AG09319 (cell line): ENCODE results near the gene SGSM1.

Experiments used
- DNase-seq: peaks from one replicate; pipeline ENCODE4 v3.0.0-alpha.2; 2010; ENCODE audit warnings: low read depth; ENCODE audit errors: extremely low read depth
- TF ChIP-seq, protein P1 (sequence below): IDR thresholded peaks from 2 replicates; pipeline ENCODE4 v1.5.1; 2011; ENCODE audit warnings: low read depth, mild to moderate bottlenecking, inconsistent platforms, low read length, moderate library complexity

The SGSM1 gene

DNA sequence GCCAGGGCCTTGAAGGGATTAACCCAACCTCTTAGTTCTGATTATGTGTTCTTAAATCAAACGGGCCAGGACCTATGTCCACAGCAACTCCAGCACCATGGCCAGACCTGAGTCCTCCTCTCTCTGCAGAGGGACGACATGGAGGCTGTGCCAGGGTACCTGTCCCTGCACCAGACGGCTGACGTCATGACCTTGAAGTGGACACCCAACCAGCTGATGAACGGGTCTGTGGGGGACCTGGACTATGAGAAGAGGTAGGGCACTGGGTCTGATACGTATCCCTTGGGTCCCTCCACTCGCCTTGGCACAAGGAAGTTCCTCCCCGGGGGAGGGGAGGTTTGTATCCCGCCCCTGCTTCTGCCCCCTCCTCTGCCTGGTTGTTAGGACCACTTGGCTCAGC lies 53.6 kb downstream of the SGSM1 start:
- no peak for DNase-seq
- TF ChIP-seq, protein P1, sequence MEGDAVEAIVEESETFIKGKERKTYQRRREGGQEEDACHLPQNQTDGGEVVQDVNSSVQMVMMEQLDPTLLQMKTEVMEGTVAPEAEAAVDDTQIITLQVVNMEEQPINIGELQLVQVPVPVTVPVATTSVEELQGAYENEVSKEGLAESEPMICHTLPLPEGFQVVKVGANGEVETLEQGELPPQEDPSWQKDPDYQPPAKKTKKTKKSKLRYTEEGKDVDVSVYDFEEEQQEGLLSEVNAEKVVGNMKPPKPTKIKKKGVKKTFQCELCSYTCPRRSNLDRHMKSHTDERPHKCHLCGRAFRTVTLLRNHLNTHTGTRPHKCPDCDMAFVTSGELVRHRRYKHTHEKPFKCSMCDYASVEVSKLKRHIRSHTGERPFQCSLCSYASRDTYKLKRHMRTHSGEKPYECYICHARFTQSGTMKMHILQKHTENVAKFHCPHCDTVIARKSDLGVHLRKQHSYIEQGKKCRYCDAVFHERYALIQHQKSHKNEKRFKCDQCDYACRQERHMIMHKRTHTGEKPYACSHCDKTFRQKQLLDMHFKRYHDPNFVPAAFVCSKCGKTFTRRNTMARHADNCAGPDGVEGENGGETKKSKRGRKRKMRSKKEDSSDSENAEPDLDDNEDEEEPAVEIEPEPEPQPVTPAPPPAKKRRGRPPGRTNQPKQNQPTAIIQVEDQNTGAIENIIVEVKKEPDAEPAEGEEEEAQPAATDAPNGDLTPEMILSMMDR: no peak

DNA sequence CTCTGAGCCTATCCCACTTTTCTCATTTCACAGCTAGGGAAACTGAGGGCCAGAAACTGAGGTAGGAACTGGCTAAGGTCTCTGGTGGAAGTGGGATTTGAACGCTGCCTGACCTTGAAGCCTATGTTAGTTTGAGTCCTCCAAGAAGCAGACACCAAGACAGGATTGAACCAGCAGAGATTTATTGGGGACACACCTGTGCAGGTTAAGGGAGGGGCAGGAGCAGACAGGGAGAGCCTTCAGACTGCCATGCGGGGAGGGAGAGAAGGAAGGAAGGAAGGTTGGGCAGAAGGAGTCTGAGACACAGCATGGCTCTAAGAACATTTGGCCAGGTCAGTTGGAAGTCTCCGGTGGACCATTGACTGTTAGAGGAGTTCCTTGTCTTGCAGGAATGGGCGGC lies 59.5 kb downstream of the SGSM1 start:
- DNase-seq: no peak
- TF ChIP-seq, protein P1: no peak

DNA sequence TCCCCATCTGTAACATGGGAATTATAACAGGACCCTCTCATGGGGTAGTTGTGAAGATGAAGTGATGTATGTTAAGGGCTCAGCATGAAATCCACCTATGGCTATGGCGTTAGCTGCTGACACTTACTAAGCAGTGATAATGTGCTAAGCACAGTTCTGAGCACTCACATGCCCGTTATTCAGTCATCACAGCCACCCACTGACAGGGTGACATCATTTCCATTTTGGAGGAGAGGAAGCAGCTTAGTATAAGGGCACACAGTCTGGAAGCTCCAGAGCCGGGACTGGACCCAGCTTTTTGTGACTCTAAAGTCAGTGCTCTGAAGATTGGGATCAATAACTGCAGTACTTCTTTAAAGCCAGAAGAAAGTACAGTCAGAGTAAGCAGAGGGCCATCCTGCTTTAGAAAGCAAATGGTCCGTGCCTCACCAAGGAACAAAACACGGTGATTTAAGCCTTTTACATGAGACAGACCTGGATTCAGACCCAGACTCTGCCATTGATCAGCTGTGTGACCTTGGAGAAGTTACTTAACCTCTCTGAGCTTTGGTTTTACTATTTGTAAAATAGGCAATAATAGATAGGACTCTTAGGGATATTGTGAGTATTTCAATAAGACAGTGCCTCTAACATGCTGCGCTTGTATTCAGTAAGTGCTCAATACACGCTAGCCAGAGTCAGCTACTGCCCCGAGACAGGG lies 61.5 kb downstream of the SGSM1 start:
- TF ChIP-seq, protein P1: no peak
- no peak for DNase-seq

DNA sequence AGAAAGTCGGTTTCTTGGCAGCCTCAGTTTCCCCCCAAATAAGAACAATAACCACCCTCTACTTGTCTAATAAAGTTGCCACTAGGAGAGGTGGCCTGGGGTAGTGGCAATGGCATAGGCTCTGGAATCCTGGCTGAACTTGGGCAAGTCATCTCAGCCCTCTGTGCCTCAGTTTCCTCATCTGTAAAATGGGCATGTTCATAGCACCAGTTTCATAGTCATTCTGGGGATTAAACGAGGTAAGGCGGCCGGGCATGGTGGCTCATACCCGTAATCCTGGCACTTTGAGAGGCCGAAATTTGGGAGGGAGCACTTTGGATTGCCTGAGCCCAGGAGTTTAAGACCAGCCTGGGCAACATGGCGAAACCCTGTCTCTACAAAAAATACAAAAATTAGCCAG lies 63.0 kb downstream of the SGSM1 start:
- TF ChIP-seq, protein P1: no peak
- DNase-seq: no peak

DNA sequence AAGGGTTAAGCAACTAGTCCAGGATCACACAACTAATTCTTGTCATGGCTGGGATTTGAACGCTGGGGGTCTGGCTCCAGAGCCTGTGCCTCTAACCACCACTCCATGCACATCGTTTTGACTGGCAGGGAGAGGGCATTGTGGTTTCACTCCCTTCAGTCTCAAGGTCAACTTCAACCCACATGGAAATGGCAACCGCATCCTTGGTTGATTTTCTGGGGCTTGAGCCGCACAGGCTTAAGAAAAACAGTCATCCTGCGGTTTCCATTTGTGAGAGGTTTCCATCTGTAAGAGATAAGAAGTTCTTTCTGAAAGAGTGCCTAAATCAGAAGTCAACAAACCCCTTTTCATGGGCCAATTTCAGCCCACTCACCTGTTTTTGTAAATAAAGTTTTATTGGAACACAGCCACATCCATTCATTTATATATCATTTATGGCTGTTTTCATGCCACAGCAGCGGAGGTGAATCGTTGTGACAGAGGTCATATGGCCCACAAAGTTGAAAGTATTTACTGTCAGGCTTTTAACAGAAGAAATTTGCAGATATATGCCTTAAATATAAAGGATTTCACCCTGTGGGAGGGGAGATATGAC lies 65.7 kb downstream of the SGSM1 start:
- DNase-seq: no peak
- TF ChIP-seq, protein P1: no peak

DNA sequence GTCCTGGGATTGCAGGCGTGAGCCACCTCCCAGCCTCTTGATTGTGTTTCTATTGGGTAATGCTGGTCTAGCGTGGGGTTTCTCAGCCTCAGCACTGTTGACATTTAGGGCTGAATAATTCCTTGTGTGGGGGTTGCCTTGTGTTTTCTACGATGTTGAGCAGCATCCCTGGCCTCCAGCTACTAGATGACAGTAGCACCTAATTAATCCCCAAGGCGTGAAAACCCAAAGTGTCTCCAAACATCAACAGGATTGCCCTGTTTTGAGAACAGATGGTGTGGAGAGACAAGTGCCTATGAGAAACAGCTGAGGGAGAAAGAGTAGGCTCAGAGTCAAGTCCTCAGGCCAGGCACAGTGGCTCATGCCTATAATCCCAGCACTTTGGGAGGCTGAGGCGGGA lies 67.2 kb downstream of the SGSM1 start:
- TF ChIP-seq, protein P1: no peak
- no peak for DNase-seq

DNA sequence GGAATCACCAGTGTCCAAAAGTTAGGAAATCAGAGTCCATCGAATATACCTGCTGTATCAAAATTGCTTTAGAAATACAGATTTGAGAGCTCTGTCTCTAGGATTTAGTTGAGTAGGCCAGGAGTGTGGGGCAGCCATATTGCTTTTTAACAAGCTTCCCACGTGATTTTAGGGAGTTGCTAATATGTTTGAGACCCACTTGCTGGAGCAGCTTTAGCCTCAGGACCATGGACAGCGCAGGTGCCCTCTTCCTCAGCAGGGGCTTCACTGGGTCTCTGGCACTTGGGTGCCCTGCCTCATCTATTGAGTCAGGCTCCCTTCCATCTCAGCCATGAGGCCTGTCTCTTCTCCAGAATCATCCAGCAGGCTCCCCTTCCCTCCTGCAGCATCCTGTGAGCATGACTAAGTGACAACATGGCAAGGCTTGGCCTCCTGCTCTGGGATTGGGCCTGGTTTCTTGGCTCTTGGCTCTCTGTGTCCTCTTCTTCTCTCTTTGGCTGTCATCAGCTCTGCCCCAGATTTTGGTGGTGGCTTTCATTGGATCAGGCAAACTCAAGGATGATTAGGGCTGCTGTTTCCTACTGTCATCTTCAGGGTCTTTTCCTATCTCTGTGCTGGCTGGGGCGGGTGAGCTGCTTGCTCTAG lies 70.0 kb downstream of the SGSM1 start:
- no peak for DNase-seq
- TF ChIP-seq, protein P1: no peak
